GM12873 (cell line): Measurements from ENCODE around the gene NUFIP2.

Experiments used
- TF ChIP-seq, protein P1 (sequence below): IDR thresholded peaks from 2 replicates; pipeline ENCODE4 v1.5.1; 2012; ENCODE audit warnings: low read depth, mild to moderate bottlenecking, moderate library complexity, low read length, control low read depth; ENCODE audit not compliant: insufficient read depth; ENCODE audit errors: missing control alignments

NUFIP2 gene

DNA sequence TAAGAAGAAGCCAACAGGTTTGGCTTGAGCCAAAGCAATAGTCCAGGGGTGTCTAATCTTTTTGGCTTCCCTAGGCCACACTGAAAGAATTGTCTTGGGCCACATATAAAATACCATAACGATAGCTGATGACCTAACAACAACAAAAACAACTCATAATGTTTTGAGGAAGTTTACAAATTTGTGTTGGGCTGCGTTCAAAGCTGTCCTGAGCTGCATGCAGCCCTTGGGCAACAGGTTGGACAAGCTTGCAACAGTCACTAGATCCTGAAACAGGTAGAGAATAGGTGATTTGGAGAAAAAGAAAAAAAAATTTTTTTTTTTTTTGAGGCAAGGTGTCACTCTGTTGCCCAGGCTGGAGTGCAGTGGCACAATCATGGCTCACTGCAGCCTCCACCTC lies 42.8 kb downstream of the NUFIP2 start:
- TF ChIP-seq, protein P1, sequence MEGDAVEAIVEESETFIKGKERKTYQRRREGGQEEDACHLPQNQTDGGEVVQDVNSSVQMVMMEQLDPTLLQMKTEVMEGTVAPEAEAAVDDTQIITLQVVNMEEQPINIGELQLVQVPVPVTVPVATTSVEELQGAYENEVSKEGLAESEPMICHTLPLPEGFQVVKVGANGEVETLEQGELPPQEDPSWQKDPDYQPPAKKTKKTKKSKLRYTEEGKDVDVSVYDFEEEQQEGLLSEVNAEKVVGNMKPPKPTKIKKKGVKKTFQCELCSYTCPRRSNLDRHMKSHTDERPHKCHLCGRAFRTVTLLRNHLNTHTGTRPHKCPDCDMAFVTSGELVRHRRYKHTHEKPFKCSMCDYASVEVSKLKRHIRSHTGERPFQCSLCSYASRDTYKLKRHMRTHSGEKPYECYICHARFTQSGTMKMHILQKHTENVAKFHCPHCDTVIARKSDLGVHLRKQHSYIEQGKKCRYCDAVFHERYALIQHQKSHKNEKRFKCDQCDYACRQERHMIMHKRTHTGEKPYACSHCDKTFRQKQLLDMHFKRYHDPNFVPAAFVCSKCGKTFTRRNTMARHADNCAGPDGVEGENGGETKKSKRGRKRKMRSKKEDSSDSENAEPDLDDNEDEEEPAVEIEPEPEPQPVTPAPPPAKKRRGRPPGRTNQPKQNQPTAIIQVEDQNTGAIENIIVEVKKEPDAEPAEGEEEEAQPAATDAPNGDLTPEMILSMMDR, result no peak

DNA sequence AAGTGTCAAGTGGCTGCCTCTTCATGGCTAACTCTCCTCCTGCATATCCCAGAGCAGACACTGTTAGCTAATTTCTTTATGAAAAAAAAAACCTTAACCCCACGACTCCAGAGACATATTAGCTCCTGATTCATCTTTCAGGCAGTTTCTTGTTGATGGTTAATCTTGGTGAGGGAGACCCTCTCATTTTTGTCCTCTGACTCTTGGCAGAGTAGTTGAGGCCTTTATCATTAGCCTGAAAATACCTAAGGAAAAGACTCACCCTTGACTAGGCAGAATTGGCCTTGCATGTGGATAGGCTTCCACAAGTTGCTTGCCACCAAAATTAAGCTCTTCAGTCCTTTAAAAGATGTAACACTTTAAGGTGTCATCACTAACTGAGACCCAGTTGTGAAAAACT lies 43.3 kb downstream of the NUFIP2 start:
- TF ChIP-seq, protein P1, result no peak

DNA sequence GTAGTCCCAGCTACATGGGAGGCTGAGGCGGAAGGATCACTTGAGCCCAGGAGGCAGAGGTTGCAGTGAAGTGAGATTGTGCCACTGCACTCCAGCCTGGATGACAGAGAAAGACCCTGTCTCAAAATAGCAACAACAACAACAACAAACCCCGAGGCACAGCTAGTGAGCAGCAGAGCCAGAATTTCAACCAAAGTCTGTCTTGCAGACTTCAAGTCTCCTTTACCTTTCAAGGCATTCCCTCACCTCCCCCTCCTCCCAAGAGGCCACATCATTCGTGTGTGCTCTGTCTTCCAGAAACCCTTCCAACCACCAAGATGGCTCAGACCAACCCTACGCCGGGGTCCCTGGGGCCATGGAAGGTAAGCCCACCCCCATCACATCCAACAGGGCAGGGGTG lies 45.1 kb downstream of the NUFIP2 start:
- TF ChIP-seq, protein P1, result no peak

DNA sequence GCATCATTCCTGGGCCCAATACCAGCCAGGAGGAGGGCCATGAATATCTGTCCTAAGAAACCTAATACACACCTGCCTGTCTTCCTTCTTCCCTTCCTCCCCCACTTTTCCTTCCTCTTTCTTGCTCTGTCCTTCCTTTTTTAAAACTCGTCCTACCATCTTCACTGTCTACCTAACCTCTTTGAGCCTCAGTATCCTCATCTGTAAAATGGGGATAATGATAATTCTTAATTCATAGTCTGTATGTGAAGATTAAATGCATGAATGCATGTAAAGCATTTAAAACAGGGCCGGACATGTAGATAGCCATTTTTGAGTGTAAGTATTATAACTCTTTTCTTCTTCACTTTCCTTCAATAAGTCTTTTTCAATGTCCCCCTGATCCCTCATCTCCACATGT lies 46.7 kb downstream of the NUFIP2 start:
- TF ChIP-seq, protein P1, result no peak

DNA sequence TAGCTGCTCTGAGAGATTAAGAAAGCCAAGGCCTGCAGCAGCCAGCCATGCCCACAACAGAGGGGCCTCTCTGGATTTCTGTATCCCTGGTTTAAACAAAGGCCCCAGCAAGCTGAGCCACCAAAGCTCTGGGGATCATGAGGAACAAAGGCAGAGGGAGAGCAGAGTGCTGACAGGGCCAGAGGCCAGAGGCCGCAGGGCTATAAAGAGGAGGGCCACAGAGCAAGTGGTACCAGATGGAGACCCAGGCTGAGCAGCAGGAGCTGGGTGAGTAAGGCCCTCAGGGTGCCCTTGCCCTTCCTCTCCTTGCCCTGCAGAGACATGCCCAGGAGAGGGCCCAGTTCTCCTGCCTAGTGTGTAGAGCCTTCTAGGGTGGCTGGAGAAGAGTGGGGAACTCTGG lies 47.3 kb downstream of the NUFIP2 start, which contains the start of gene CRYBA1:
CRYBA1 (plus strand) TSS at position 232 of the 400 bp plus-strand sequence; CDS start at position 237, 5 bp downstream.
- TF ChIP-seq, protein P1, result no peak

DNA sequence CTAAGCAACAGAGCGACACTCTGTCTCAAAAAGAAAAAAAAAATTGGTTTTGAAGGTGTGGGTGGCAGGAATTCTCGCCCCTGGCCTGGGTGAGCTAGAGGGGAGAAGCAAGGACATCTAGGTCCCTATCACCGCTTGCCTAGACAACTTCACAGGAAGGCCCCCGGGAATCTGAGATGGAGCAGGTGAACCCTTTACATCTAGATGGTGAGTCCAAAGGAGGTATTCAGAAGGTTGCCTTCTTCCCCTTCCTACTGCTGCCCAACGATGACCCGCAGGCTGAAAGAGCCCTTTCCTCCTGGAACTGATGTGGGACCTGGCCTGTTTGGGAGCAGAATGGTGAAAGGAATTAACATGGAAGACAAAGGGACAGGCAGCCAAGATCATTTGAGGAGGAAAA lies 48.5 kb downstream of the NUFIP2 start:
- TF ChIP-seq, protein P1, result no peak

DNA sequence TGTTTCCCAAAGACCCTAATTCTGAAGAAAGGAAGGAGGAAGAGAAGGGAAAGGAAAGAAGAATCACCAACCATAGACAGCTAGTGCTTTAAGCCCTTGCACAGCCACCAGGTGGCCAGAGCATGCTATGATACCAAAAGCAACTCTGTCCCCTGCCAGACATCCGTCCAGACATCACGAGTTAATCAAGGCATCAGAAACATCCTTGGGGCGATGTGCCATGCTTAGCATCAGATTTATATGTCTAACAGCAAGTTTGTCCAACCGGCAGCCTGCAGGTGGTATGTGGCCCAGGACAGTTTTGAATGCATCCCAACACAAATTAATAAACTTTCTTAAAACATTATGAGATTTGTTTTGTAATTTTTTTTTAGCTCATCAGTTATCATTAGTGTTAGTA lies 50.2 kb downstream of the NUFIP2 start:
- TF ChIP-seq, protein P1, result peak; percentile 78

DNA sequence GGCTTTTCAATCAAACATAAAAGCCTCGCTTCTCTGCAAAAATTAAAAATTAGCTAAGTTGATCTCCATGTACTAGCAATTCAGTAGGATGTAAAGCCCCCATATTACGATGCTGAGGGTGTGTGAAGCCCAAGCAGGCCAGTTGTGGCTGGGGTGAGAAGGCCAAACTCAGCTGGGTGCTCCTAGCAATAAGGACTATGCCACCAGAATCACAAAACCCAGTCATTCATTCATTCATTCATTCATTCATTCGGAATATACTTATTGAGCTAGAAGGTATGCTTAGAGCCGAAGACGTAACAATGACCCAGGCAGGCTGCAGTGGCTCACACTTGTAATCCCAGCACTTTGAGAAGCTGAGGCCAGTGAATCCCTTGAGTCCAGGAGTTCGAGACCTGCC lies 51.2 kb downstream of the NUFIP2 start:
- TF ChIP-seq, protein P1, result no peak
